K562 (cell line): ENCODE measurements around the gene COP1. TPM values are rescaled to one million over a fixed set of nuclear protein-coding genes. Genes with fewer than 3 reads are reported as not detected.

Experiments used
- ARID3A ChIP-seq: IDR thresholded peaks from 2 replicates; pipeline ENCODE4 v1.6.1; 2012; ENCODE audit warnings: low read depth, low read length, improper control_type of control experiment, borderline replicate concordance
- ATF6 ChIP-seq: sonication (generic); formaldehyde crosslinking; IDR thresholded peaks from 2 replicates; pipeline ENCODE4 v1.4.0; 2020; ENCODE audit warnings: mild to moderate bottlenecking, missing genetic modification reagents
- GMEB1 ChIP-seq: fragments of 250-450 bp; sonication (Bioruptor Pico); IDR thresholded peaks from 2 replicates; pipeline ENCODE4 v1.4.0; 2020; ENCODE audit warnings: mild to moderate bottlenecking
- HNRNPLL ChIP-seq: fragments of 200-400 bp; formaldehyde crosslinking; IDR thresholded peaks from 2 replicates; pipeline ENCODE4 v1.6.1; 2017; ENCODE audit warnings: low read length, low read depth, mild to moderate bottlenecking; ENCODE audit not compliant: poor library complexity, severe bottlenecking
- KAT8 ChIP-seq: fragments of 450-650 bp; IDR thresholded peaks from 2 replicates; pipeline ENCODE4 v1.6.1; 2016; ENCODE audit warnings: low read depth, mild to moderate bottlenecking
- PHTF2 ChIP-seq: fragments of 250-450 bp; sonication (Bioruptor Pico); IDR thresholded peaks from 2 replicates; pipeline ENCODE4 v1.5.0; 2021; ENCODE audit warnings: mild to moderate bottlenecking
- SIX5 ChIP-seq, 2 experiments: IDR thresholded peaks; 2 replicates each; pipeline ENCODE4 v1.6.1; 2011; ENCODE audit warnings: low read length in 2 of 2, borderline replicate concordance in 1 of 2, low read depth in 1 of 2, mild to moderate bottlenecking in 1 of 2, moderate library complexity in 1 of 2; ENCODE audit not compliant: insufficient read depth in 1 of 2
- YBX1 ChIP-seq: fragments of 450-650 bp; IDR thresholded peaks from 2 replicates; pipeline ENCODE4 v1.7.1; 2016; ENCODE audit warnings: mild to moderate bottlenecking
- ZNF384 ChIP-seq: IDR thresholded peaks from 2 replicates; pipeline ENCODE4 v1.6.1; 2012; ENCODE audit warnings: low read depth, low read length, improper control_type of control experiment
- ZNF668 ChIP-seq: fragments of 250-450 bp; sonication (Bioruptor Pico); IDR thresholded peaks from 2 replicates; pipeline ENCODE4 v1.8.0; 2022; ENCODE audit warnings: mild to moderate bottlenecking, inconsistent platforms
- polyA plus RNA-seq, 8 experiments: library from polyadenylated mRNA; depleted of rRNA in 4 of 8; stranded (reverse) in 5 of 8; unstranded in 3 of 8; fragments of >200 nt; fragmentation: Nextera tagmentation in 2 of 8; fragmentation: Illumina TruSeq in 1 of 8; extraction: Ambion mirVana in 2 of 8; extraction: Trizol in 1 of 8; gene quantifications; 2 replicates each; pipeline versions ENCODE4 v1.2.1 to v1.2.3, GENCODE V29; 2011 to 2014; ENCODE audit warnings: inconsistent platforms in 1 of 8, missing spikeins in 1 of 8
- total RNA-seq, 7 experiments: library from RNA; depleted of rRNA in 6 of 7; stranded (reverse); fragments of >200 nt in 6 of 7; fragmentation: Illumina TruSeq in 2 of 7; extraction: Trizol in 2 of 7; gene quantifications; 2 replicates each; pipeline versions ENCODE4 v1.2.1 to v1.2.3, GENCODE V29; 2011 to 2021; ENCODE audit warnings: low replicate concordance in 1 of 7
- TF ChIP-seq, protein P1 (sequence below): sonication (generic); formaldehyde crosslinking; IDR thresholded peaks from 2 replicates; pipeline ENCODE4 v1.9.0; 2022; ENCODE audit warnings: mild to moderate bottlenecking, missing genetic modification reagents

The COP1 gene
- total and polyA plus RNA-seq, 9 of the 15 experiments (the other 6 are each of a cell fraction or from before 2014, with no cell fraction given) = 25.8 to 77.7 (median 58.6) TPM

GRCh38 chr1:176164014-176164678 lies 42.9 kb downstream of the COP1 start (continued):
- TF ChIP-seq SIX5 (IDR thresholded peaks at IDR 0.05; ENCODE audit: borderline replicate concordance in 1 of 2, insufficient read depth in 1 of 2, low read depth in 1 of 2, low read length in 2 of 2) (no peak), ATF6 (CRISPR knock-in tag) (no peak), HNRNPLL (no peak), ZNF384 (no peak), KAT8 (no peak), ZNF668 (no peak), ARID3A (no peak), YBX1 (no peak), GMEB1 (no peak), PHTF2 (no peak)
- TF ChIP-seq, protein P1, sequence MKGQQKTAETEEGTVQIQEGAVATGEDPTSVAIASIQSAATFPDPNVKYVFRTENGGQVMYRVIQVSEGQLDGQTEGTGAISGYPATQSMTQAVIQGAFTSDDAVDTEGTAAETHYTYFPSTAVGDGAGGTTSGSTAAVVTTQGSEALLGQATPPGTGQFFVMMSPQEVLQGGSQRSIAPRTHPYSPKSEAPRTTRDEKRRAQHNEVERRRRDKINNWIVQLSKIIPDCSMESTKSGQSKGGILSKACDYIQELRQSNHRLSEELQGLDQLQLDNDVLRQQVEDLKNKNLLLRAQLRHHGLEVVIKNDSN (CRISPR knock-in tag) = no peak
